GM21515 (cell line): Measurements from ENCODE around the gene RIPK3.

Experiments used
- ATAC-seq: cut with Tn5 transposase; IDR thresholded peaks from one replicate; pipeline ENCODE4 v1.9.1; 2021; ENCODE audit not compliant: unreplicated experiment

The RIPK3 gene

GRCh38 chr14:24307575-24308341 is 32.0 kb downstream of the RIPK3 start, which contains the start of gene CIDEB:
CIDEB (minus strand) TSS chr14:24307977; CDS start chr14:24307858, 119 bp downstream.
- ATAC-seq: no peak

- ATAC-seq: no peak
Observed at GRCh38 chr14:24307156-24307574, 32.6 kb downstream of the RIPK3 start.

- ATAC-seq: no peak
Observed at GRCh38 chr14:24304019-24304387, 35.8 kb downstream of the RIPK3 start.

GRCh38 chr14:24300326-24300980 is 39.3 kb downstream of the RIPK3 start:
- ATAC-seq: no peak

- ATAC-seq: peak; percentile 67
Observed at GRCh38 chr14:24299255-24300191, 40.3 kb downstream of the RIPK3 start, which contains the start of the genes DHRS1 and NOP9. DHRS1 (minus strand) TSS chr14:24299780; CDS start chr14:24299106, 674 bp downstream. NOP9 (plus strand) TSS chr14:24299850; CDS start chr14:24299955, 105 bp downstream.

GRCh38 chr14:24298892-24299254 is 40.9 kb downstream of the RIPK3 start:
- peak; percentile 3 for ATAC-seq

- no peak for ATAC-seq
Observed at GRCh38 chr14:24297190-24297964, 42.4 kb downstream of the RIPK3 start.

- ATAC-seq: no peak
Observed at GRCh38 chr14:24296341-24297157, 43.2 kb downstream of the RIPK3 start.

- no peak for ATAC-seq
Observed at GRCh38 chr14:24293525-24293924, 46.3 kb downstream of the RIPK3 start.

- no peak for ATAC-seq
Observed at GRCh38 chr14:24292118-24292807, 47.5 kb downstream of the RIPK3 start.

- ATAC-seq: no peak
Observed at GRCh38 chr14:24291446-24292117, 48.2 kb downstream of the RIPK3 start.

GRCh38 chr14:24290746-24291145 is 49.0 kb downstream of the RIPK3 start:
- ATAC-seq: no peak

GRCh38 chr14:24289649-24290280 is 50.0 kb downstream of the RIPK3 start:
- ATAC-seq: no peak

- no peak for ATAC-seq
Observed at GRCh38 chr14:24286996-24287395, 52.8 kb downstream of the RIPK3 start.
